Right forelimb (tissue), 1 donor: Measurements from ENCODE around the gene OR4D1.

Experiments used
- DNase-seq: peaks from one replicate; pipeline ENCODE4 v3.0.0-alpha.2; 2018

The OR4D1 gene

DNA sequence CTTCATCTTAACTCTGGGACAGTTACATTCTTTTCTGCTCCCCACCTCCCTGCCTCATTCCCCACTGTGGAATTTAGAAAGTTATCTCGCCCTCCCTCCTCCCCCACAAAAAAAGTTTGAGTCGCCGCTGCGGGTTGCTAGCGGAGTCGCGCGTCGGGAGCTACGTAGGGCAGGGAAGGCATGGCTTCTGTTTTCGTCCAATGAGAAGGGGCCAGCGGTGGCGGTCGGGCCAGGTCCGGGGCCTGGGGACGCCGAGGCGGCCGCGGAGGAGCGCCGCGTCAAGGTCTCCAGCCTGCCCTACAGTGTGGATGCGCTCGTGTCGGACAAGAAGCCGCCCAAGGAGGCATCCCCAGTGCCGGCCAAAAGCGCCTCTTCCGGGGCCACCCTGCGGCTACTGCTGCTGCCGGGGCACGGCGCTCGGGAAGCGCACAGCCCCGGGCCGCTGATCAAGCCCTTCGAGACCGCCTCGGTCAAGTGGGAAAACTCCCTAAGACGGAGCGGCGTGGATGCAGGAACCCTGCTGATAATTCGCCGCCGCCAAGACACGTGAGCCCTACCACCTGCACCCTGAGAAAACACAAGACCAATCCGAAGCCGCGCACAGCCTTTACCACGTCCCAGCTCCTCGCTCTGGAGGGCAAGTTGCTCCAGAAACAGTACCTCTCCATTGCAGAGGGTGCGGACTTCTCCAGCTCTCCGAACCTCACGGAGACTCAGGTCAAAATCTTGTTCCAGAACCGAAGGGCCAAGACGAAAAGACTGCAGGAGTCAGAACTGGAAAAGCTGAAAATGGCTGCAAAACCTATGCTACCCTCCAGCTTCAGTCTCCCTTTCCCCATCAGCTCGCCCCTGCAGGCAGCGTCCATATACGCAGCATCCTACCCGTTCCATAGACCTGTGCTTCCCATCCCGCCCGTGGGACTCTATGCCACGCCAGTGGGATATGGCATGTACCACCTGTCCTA lies 8.9 kb downstream of the OR4D1 start:
- DNase-seq: no peak

DNA sequence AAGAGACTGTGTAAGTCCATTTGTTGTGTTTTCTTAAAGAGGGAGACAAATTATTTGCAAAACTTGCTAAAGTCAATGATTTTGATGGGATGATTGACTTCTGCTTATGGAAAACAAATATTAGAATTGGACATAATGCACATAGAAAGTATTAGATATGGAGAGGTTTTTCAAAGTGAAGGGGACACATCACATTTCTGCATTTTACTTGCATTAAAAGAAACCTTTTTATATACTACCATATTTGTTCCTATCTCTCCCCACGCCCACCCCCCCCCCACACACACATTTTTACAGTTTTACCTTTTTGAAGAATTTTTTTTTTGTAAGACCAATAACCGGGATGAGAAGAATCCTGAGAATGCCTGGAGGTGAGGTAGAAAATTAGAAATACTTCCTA lies 10.0 kb downstream of the OR4D1 start:
- no peak for DNase-seq

DNA sequence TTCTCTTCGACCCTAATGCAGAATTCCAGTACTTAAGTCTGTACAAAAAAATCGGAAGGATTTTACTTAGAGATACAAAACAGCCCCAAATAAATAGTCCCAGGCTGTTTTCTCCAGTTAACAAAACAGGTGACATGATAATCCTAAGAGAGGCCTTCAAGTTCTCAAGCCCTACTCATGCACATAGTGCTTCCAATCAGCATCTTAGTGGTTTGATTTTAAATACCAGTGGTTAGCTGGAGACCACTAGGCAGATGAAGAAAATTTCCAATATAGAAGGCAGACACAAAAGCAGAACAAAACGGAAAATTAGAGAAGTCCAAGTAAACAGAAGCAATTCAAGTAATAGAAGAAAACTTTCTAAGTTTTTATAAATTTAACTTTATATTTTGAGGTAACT lies 13.4 kb downstream of the OR4D1 start:
- no peak for DNase-seq

DNA sequence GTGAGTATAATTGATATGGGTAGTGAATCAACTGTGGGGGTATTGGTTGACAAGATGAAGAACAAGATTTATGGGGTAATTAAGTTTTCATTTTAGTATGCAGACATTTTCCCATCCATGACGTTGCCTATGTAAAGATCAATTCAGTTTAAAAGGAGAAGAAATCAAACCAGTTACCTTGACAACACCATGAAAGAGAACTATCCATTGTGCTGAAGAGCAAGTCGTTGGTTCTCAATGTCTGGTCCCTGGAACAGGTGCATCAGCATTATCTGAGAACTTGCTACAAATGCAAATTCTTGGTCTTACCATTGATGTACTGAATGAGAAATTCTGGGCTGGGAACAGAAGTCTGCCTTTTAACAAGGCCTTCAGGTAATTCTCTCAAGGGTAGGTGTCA lies 17.8 kb downstream of the OR4D1 start:
- no peak for DNase-seq

DNA sequence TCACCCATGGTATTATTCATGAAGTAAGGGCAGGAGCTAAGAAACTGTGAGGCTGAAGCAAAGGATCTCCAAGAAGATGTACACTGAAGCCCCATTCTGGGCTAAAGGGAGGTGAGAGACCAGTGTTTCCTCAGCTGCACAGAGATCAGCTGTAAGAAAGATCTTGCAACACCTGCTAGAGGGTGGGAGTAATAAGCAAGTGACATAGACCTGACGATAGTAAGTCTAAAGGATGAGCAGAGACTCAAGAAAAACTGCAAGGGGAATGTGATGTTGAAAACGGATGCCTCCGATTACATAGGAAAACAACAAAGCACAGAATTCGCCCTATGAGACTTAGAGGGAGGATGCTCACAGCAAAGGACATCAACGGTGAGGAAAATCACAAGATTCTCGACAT lies 18.5 kb downstream of the OR4D1 start, which contains the start of gene OR4D2:
OR4D2 (plus strand) TSS at position 301 of the 400 bp plus-strand sequence. CDS start 2,674 bp downstream, outside the sequence.
- DNase-seq: no peak

DNA sequence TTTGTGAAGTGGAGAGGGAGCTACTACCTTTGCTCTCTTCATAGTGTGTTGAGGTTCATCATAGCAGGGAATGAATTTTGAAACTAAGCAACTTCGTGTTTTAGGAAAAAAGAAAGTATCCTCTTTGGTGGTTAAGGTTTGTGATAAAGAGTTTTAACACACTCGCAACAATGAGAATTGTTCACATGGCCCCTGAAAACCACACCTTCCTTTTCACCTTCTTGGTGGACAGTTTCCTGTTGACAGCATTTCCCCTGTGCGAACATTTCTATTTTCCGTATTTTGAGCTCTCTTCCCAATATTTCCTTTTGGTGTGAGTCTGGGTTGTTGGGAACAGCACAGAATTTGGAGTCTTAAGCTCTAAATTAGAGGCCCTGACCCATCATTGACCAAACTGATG lies 22.4 kb downstream of the OR4D1 start:
- DNase-seq: no peak

DNA sequence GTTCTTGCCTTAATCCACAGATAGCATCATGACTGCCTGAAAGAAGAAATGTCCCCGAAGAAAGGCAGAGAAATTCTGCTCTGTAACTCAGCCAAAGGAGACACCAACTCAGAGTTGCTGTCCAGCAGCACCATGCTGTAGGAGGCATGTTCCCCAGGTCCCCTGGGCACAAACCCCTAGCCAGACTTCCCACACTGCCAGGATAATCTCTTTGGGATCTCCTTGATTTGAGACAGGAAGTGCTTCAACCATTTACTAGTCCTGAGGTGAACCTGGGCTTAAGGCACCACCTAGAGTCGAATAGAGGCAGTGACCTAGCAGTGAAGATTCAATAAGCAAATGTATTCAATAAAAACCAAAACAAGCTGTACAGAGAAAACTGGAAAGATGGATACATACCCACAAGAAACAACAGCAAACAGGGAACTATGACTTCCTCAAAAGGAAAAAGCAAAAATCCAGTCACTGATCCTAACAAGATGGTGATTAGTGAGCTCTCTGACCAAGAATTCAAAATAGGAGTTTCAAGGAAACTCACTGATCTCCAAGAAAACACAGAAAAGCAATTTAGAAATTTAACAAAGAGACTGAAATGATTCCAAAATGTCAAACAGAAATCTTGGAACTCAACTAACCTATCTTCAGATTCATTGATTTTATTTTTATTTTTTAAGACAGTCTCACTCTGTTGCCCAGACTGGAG lies 24.3 kb downstream of the OR4D1 start:
- no peak for DNase-seq

DNA sequence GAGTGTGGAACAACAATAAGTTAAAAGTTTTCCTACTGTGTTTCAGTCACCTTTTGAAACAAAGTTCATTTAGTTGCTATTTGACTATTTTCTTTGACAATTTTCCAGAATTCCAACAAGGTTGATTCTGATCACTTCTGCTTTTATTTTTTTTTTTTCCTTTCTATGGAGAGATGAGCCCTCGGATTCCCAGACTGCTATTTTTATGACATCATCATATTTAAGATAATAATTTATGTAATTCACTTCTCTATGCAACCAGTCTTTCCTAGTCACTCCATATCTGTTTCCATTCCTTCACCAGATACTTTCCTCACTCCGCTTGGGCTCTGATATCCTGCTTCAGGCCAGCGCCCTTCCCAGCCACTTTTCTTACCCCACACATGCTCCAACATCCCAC lies 26.7 kb downstream of the OR4D1 start:
- no peak for DNase-seq

DNA sequence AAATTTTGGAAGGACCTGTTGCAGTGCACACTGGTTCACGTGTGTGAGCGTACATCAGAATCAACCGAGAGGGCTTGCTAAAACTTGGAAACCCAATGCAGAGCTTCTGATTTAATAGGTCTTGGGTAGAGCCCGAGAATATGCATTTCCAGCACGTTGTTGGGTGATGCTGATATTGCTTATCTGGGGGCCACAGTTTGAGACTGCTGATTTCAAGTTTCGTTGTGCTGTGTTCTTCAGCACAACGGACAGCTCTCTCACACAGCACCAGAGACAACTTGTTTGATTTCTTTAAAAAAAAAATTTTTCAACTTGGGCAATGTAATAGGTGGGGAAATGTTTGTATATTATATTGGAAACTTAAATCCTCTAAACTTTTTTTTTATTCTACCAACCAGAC lies 28.0 kb downstream of the OR4D1 start:
- no peak for DNase-seq

DNA sequence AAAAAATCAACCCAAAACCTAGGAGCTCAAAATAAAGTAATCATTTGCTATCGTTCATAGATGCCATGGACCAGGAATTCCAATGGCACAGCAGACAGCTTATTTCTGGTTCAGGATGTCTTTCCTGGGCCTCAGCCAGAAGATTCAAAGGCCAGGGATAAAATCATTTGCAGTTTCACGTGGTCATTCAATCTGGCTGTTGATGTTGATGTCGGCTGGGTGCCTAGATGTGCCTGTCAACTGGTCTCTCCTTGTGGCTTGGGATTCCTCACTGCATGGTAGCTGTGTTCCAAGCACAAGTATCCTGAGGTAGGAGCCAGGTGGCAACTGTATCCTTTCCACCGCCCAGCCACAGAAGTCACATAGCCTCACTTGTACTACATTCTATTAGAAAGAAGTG lies 33.6 kb downstream of the OR4D1 start:
- no peak for DNase-seq

DNA sequence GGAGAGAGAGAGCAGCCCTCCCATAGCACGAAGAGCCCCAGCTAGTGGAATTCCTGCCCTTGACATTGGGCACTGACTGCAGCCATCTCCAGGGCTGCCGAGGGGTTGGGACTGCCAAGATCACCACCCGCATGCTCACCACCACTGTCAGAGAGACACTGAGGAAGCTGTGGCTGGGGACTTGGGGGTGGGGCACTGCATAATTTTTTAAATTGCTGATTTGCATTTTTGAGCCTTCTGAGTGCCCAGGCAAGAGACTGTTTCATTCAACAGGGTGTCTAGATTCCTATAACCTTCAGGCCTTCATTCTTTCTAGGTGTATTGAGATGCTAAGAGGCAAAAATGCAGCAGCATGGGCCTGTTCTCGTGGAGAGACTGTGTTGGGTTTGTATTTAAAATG lies 35.3 kb downstream of the OR4D1 start:
- no peak for DNase-seq

DNA sequence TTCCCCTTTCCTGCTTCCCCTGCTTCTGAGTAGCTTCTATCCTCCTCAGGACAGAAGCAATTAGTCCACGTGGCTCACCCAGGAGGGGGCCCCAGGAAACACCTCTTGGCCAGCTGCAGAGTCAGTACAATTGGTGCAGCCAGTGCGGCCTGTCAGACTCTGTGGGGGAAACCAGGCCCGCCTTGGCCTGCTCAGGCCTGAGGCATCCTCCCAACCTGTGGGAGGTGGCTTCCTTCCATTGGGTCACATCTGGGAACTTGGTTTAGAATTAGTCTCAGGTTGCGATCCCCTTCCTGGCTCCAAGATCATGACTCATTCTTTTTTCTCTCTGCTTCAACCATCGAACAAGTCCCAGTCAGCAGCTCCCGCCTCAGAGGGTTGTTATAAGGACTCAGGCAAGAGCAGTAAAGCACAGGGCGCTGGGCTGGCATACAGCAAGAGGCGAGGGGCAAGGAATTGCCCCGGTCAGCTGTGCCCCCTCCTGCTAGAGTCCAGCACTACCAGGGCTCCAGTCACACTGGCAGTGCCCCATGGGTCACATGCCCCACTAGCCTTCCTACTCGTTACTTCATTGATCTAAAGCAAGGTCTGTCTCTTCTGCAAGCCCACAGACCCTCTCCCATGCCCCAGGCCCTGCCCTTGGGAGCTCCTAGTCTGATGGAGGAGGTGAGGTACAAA lies 36.3 kb downstream of the OR4D1 start:
- no peak for DNase-seq

DNA sequence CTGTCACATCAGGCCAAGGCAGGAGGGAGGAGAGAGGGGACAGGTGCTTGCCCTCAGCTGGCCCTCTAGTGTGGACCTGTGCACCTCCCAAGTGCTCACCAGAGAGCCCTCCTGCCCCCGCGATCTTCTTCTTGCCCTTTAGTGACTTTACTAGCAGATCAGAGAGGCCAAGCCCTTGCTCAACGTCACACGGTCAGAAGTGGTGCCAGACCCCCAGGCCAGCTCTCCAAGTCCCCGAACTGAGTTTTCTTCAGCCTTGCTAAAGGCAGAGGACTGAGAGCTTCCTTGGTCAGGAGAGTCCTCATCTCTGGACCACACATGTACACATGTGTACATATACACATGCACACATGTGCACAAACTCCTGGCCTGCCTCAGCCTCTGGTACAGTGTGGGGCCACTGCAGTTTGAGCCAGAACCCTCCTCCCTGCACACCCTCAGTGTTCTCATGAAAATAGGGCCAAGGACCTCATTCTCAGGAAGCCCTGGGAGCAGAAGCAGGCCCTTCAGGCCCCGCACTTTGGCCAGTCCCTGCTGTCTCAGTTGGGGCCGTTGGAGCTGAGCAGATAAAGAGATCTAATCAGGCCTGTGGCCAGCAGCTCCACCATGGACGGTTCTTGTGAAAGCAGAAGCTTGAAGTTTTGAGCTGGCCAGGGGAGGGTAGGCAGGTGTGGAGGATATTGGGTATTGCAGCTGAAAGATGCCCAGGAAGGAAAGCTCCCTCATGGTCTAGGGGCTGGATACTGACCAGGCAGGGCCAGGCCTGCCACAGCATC lies 37.0 kb downstream of the OR4D1 start:
- no peak for DNase-seq

DNA sequence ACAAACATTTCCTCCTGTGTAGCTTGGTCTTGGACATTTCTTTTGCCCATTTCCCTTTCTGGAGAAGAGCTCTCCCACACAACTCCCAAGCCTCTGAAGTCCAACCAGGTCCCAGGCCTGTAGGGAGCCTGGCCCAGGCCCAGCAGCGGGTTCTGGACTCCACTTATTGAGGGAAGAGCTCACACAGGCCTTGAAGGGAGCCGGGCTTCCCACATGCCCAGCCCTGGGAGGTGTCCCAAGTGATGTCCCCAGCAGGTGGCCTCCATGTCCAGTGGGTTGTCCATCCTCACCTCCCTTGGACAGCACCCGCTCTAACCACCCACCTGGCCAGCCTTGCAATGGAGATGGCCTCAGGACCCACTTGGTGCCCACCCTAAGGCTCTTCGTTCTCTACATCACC lies 38.4 kb downstream of the OR4D1 start:
- DNase-seq: no peak

DNA sequence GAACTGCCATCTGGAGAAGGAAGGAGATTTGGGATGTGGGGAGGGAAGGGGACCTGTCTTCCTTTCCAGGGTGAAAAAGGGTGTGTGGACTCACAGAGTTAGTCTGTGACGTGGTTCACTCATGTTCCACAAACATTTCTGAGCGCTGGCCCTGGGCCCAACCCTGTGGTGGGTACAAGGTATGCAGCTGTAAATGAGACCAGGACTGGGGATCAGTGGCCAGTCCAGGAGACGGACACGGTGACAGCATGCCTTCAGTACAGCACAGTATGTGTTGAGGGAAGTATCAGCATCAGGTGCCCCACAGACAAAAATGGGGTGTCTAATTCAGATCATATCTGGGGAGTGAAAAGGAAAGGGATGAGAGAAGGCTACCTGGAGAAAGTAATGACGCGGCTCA lies 38.9 kb downstream of the OR4D1 start:
- DNase-seq: no peak

DNA sequence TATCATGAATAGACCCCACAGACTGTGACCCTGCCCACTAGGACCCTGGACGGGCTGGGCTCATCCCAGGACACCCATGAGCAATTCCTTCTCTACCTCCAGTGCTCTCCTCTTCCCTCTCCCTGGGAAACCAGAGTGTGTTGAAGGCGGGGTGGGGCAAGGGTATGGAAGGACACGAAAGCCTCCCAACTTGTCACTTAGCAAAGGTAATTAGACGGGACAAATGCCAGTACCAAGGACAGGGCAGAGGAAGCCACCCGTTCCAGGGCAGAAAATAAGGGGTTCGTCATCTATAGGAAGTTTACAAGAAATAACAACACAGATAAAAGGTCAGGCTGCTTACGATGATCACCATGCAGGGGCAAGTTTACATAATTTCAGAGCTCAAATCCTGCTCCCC lies 39.5 kb downstream of the OR4D1 start:
- DNase-seq: no peak

DNA sequence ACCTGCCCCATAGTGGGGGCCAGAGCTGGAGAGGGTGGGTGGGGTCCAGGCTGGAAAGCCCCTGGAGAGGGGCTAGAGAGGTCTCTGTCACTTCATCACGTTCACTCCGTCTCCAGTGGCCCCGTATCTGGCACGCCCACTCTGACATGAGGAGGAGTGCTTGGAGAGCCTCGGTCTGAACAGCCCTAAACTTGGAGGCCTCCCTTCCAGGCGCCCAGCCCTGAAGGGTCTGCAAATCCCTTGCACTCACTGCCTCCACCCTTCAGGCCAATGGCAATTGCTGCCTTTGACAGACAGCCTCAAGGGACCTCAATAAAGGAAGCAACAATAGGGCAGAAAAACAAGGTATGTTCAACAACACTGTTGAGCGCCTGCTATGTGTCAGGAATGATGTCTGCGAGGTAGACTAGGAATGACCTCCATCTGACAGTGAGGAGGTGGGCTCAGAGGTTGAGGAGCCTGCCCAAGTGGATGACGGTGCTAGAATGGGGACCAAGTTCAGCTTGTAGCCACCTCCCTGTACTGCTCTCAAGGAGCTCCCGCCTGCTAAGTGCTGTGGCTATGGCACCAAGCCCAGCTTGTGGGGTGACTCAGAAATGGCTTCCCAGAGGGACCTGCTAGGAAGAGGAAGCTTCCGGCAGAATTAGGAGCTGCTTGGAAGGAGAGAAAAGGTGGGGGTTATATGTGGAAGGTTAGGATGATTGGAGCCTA lies 41.4 kb downstream of the OR4D1 start:
- no peak for DNase-seq

DNA sequence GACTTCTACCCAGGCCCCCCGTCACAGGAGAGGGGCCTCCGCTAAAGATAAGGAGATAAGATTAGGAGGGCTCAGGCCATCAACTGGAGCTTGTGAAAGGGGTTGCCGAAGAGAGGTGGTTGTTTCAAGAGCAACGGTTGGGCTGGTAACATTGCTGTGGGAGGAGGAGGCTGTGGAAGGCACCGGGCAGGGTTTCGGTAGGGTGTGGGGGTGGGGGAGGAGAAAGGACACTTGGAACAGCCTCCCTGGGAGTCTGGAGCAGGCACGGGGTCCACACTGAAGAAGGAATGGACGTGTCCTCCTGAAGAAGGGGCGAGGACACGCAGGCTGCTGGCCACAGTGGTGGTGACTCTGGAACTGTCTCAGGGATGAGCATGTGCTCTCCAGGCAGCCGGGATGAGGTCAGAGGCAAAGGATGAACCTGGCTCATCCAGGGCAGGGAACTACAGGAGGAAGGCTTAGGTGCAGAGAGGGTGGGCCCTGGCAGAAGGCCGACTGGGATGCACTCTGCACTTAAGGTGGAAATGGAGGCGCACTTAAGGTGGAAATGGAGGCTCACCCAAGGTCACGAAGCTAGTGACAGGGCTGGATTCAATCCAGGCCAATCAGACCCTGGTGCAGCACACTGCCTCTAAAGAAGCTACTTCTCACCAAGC lies 43.2 kb downstream of the OR4D1 start:
- DNase-seq: no peak

DNA sequence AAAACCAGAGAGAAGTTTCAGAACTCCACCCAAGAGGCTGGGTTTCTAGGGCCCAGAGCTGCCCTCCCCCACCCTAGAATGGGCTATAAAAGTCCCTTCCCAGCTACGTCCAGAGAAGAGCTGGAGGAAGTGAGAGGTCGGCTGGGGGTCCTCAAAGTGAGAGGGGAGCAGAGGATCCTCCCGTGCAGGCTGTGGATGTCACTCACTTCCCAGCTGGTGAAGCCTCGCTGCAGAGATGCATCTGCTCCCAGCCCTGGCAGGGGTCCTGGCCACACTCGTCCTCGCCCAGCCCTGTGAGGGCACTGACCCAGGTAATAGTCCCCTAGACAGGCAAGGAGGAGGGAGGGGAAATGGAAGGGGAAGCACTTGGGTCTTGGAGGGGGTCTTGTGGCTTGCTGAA lies 44.4 kb downstream of the OR4D1 start, which contains the start of gene EPX:
EPX (plus strand) TSS at position 115 of the 400 bp plus-strand sequence; CDS start at position 236, 121 bp downstream.
- DNase-seq: no peak

DNA sequence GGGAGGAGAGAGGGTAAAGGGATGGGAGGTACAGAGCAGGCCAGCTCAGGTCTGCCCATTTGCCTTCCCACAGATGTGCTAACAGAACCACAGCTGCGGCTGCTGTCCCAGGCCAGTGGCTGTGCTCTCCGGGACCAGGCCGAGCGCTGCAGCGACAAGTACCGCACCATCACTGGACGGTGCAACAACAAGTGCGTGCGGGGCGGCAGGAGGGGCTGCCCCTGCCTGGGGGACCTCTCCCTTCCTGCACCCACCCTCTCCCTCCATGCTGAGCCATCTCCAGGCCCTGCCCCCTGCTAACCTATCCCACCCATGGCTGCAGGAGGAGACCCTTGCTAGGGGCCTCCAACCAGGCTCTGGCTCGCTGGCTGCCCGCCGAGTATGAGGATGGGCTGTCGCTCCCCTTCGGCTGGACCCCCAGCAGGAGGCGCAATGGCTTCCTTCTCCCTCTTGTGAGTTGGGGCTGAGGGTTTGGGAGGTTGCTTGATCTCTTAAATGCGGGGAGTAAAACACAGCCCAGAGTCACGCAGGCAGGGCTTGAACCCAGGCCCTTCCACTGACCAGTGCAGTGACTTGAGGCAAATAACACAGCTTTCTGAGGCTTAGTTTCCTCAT lies 45.6 kb downstream of the OR4D1 start:
- DNase-seq: no peak
